A549 treated with Mapracorat at 1 μM for 4 hours (cell line): ENCODE measurements around the gene SRMS. TPM values are rescaled to one million over a fixed set of nuclear protein-coding genes. Genes with fewer than 3 reads are reported as not detected.

Source experiments
- total RNA-seq: library from RNA; stranded (reverse); fragments of 200-300 nt; extraction: Qiagen RNA extraction; gene quantifications from 5 replicates; pipeline ENCODE4 v1.2.3, GENCODE V29; 2022

Gene SRMS
- 0.10 to 0.16 TPM in 2 of 5 replicates, not detected in the others for total RNA-seq

GRCh38 chr20:63547725-63548480, at the start of gene SRMS:
Gene SRMS, minus strand, starts transcription at chr20:63547749. Its CDS starts 286 bp downstream, at chr20:63547463.

GRCh38 chr20:63574156-63574828, 26.7 kb upstream of the SRMS start, which contains the start of gene HELZ2:
Gene HELZ2, minus strand, starts transcription at chr20:63574239. Its CDS starts 1,854 bp downstream, at chr20:63572385.

GRCh38 chr20:63553933-63554290, 6.4 kb upstream of the SRMS start, which contains the start of gene FNDC11:
Gene FNDC11, plus strand, starts transcription at chr20:63554159. Its CDS starts 1,505 bp downstream, at chr20:63555664.

GRCh38 chr20:63536997-63537524, 10.5 kb downstream of the SRMS start, which contains the start of gene PTK6:
Gene PTK6, minus strand, starts transcription at chr20:63537376. Its CDS starts 62 bp downstream, at chr20:63537314.

DNA sequence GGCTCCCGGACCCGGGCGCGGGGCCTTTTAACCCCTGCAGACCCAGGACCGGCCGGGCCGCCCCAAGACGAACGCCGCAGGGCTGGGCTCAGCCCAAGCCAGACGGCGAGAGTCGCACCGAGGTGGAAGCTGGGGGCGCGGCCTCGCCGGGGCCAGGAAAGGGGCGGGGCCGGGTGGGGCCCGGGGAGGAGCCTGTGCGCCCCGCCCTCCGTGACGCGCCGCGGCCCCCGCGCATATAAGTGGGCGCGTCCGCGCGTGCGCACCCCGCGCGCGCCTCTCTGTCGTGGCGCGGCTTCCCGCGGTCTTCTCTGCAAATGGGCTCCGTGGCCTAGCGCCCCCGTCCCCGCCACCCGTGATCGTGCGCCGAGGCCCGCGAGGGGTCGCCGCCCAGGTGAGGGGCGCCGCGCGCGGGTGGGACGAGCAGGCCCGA, 27.0 kb downstream of the SRMS start, which contains the start of gene PPDPF:
TSS of gene PPDPF (plus strand) at position 262 of the 430 bp plus-strand sequence. CDS start 544 bp downstream, outside the sequence.

DNA sequence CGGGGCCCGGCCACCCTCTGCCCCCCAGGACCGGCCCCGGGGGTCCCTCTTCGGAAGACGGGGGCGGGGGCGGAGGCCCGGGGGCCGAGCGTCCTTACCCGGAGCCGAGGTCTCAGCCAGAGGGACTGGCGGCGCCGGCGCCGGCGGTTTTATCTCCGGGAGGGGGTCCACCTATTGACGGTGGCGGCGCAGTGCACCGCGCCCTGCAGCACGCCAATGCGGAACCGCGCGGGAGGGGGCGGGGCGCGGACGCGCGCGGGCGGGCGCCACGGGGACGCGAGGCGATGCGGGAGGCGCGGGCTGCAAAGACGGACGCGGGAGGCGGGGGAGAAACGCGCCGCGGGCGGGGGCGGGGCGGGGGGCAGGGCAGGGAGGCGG, 48.6 kb downstream of the SRMS start, which contains the start of gene EEF1A2:
TSS of gene EEF1A2 (minus strand) at position 124 of the 378 bp plus-strand sequence. CDS start 1,320 bp downstream, outside the sequence.

Other genes with a start within 250 kb of the SRMS start
- gene CHRNA4, start 186.4 kb downstream of the SRMS start, total RNA-seq: 0.15 to 0.38 TPM (median 0.34 TPM) in 5 replicates
- 0.21 to 0.72 TPM (median 0.57 TPM) in 5 replicates for gene KCNQ2, start 75.1 kb downstream of the SRMS start, total RNA-seq
- 132 to 182 TPM (median 150 TPM) in 5 replicates for gene EEF1A2, start 48.7 kb downstream of the SRMS start, total RNA-seq
- 265 to 337 TPM (median 318 TPM) in 5 replicates for gene PPDPF, start 27.0 kb downstream of the SRMS start, total RNA-seq
- 2.4 to 3.6 TPM (median 3.1 TPM) in 5 replicates for gene PTK6, start 10.4 kb downstream of the SRMS start, total RNA-seq
- gene FNDC11, start 6.4 kb upstream of the SRMS start, total RNA-seq: 0.18 to 0.46 TPM (median 0.25 TPM) in 5 replicates
- gene HELZ2, start 26.5 kb upstream of the SRMS start, total RNA-seq: 15.8 to 24.2 TPM (median 22.2 TPM) in 5 replicates
- gene GMEB2, start 79.4 kb upstream of the SRMS start, total RNA-seq: 7.9 to 10.7 TPM (median 9.8 TPM) in 5 replicates
- 7.7 to 11.7 TPM (median 9.6 TPM) in 5 replicates for gene STMN3, start 105.7 kb upstream of the SRMS start, total RNA-seq
- 3.4 to 10.0 TPM (median 7.0 TPM) in 5 replicates for gene RTEL1, start 110.6 kb upstream of the SRMS start, total RNA-seq
- 0.35 to 1.5 TPM (median 0.93 TPM) in 5 replicates for gene TNFRSF6B, start 148.9 kb upstream of the SRMS start, total RNA-seq
- 30.6 to 40.0 TPM (median 36.2 TPM) in 5 replicates for gene ARFRP1, start 160.2 kb upstream of the SRMS start, total RNA-seq
- gene ZGPAT, start 160.3 kb upstream of the SRMS start, total RNA-seq: 22.0 to 30.9 TPM (median 26.9 TPM) in 5 replicates
- 5.6 to 12.4 TPM (median 9.3 TPM) in 5 replicates for gene LIME1, start 188.9 kb upstream of the SRMS start, total RNA-seq
- 55.9 to 105 TPM (median 96.0 TPM) in 5 replicates for gene SLC2A4RG, start 192.0 kb upstream of the SRMS start, total RNA-seq